Stimulated activated CD8-positive, alpha-beta memory T cell treated with anti-CD3 and anti-CD28 coated beads, Interleukin-12 subunit alpha, Interleukin-12 subunit beta, amount 100 ng/mL, for 4 hours (primary cell): Measurements from ENCODE around the gene VAMP1.
"Not testable (repeated sequence)": the region's sequence is repeated elsewhere in the genome, so short reads cannot be mapped to it uniquely, and the experiment has no call there.

Source experiments
- DNase-seq: peaks from one replicate; pipeline ENCODE4 v3.0.0-alpha.2; 2020; ENCODE audit warnings: low read depth

The VAMP1 gene

DNA sequence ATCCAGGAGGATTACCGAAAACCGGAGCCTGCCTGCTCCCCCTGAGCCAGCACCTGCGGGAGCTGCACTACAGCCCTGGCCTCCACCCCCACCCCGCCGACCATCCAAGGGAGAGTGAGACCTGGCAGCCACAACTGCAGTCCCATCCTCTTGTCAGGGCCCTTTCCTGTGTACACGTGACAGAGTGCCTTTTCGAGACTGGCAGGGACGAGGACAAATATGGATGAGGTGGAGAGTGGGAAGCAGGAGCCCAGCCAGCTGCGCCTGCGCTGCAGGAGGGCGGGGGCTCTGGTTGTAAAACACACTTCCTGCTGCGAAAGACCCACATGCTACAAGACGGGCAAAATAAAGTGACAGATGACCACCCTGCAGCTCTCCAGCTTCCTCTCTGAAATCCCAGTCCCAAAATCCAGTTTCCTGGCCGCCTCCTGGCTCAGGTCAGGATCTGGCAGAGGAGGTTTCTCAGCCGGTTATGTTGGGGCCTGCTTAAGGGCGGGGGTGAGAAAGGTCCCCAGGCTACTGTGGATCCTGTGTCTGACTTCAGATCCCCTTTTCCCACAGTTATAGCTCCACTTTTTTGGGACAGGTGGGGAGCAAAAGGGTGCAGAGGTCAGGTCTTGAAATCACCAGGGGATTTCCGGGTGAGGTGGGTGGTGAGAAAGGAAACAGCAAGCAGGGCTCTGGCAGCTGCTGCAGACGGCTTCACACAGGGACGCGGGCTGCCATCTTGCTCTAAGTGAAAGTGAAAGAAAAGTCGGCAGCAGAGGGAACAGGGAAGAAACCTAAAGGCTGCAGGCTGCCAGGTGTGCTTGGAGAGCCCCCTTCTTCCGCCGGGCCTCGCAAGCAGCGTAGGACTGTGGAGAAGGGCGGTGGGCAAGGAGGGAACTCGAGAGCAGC is 18.9 kb downstream of the VAMP1 start, which contains the start of gene TAPBPL:
TSS of gene TAPBPL (plus strand) at position 695 of the 897 bp plus-strand sequence. CDS start 207 bp downstream, outside the sequence.
- DNase-seq: peak; percentile 63

- no peak for DNase-seq
These were observed 19.6 kb downstream of the VAMP1 start for GRCh38 chr12:6450869-6451347.

DNA sequence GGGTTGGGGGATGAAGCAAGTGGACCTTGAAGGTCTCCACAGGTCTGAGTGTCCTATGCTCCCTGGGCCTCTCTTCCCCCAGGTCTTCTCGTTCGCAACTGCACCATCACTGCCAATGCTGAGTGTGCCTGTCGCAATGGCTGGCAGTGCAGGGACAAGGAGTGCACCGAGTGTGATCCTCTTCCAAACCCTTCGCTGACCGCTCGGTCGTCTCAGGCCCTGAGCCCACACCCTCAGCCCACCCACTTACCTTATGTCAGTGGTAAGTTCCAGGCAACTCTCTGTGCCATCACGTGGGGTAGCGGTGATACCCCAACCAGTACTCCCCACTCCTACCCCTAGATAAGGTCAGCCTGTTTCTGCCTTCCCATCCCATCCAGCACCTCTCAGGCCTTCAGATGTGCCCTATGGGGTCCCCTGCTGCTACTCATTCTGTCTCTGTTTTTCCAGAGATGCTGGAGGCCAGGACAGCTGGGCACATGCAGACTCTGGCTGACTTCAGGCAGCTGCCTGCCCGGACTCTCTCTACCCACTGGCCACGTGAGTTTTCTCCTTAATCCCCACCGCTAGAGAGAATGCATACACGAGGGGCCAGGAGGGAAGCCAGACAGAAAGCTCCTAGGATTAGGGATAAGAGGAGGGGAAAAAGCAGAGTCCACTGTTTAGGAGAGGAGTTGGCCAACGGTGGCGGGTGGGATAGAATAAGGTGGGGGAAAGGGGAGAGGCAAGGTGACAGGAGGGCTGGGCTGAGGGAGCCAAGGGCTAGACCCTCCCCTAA is 20.2 kb downstream of the VAMP1 start:
- DNase-seq: no peak

DNA sequence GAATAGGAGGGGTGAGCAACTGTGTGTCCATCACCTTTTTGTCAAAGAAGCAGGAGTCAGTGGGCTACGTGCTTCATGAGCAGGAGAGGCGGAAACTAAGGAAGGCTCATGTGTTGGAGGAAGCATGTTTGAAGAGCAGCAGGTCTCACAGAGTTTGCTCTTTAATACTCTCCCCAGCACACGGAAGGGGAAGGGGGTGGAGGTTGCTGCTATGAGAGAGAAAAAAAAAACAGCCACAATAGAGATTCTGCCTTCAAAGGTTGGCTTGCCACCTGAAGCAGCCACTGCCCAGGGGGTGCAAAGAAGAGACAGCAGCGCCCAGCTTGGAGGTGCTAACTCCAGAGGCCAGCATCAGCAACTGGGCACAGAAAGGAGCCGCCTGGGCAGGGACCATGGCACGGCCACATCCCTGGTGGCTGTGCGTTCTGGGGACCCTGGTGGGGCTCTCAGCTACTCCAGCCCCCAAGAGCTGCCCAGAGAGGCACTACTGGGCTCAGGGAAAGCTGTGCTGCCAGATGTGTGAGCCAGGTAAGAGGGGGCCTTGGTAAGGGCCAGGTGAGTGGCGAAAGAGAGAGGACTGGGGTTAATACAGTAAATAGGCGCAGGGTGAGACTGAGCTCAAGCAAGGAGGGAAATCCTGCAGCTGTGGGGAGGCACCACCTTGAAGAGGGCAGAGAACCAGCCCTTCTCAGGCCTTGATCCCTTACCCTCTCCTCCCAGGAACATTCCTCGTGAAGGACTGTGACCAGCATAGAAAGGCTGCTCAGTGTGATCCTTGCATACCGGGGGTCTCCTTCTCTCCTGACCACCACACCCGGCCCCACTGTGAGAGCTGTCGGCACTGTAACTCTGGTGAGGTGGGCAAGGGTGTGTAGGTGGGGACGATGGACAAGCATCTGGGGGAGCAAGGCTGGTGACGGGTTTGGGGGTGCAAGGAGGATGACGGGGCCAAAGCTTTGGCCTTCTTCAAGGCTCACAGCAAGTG is 25.5 kb downstream of the VAMP1 start, which contains the start of gene CD27:
TSS of gene CD27 (plus strand) at position 252 of the 985 bp plus-strand sequence. CDS start at position 393, 141 bp downstream.
- DNase-seq: no peak

DNA sequence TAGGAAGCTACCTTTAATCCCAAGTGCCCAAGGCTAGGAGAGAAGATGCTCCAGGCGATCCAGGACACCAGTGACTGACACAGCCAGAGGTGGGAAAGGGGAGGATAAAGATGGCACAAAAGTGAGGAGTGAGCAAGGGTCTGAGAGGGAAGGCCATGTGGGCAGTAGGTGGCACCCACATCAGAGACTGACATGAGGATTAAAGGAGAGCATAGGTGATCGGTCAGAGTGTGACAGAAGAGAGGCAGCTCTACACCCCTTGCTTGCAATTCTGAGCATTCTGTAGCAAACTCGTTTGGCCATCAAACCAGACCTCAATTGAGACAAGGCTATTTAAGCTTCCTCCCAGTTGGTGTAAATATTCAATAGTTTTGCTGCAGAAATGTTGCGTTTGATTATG is 26.4 kb downstream of the VAMP1 start:
- no peak for DNase-seq

DNA sequence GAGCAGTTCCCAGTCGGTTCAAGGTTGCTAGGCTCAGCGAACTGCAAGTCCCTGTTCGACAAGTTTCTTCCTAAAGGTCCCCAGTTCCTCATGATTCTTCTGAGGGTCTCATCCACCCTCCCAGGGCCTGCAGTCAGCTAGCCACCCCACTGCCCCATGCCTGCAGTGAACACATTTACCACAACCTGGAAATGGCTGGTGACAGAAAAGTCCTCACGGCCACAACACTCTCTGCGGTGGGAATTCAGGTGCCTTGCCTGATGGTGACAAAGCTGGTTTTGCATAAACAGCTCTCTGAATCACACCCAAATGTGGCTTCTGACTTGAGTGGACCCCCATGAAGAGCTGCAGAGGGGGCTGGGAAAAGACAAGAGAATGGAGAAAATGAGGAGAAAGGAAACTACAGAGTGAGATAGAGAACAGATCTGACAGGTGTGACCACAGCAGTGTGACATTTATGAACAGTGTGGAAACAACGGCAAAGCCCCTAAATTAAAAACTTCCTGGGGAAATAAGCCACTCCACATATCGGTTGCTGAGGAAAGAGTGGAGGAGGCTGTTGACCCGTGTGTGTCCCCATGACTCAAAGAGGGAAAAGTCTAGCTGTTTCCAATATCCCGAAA is 27.0 kb downstream of the VAMP1 start:
- DNase-seq: no peak

DNA sequence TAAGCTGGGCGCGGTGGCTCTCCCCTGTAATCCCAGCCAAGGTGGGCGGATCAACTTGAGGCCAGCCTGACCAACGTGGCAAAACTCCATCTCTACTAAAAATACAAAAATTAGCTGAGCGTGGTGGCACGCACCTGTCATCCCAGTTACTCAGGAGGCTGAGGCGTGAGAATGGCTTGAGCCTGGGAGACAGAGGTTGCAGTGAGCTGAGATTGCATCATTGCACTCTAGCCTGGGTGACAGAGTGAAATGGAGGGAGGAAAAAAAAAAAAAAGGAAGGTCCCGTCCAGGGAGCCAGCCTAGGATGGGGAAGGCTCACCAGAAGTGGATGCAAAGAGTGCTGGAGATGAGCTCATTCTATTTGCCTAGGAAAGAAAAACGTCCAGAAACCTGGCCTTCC is 27.6 kb downstream of the VAMP1 start:
- no peak for DNase-seq

GRCh38 chr12:6440391-6440790 is 30.1 kb downstream of the VAMP1 start:
- DNase-seq: no peak

DNA sequence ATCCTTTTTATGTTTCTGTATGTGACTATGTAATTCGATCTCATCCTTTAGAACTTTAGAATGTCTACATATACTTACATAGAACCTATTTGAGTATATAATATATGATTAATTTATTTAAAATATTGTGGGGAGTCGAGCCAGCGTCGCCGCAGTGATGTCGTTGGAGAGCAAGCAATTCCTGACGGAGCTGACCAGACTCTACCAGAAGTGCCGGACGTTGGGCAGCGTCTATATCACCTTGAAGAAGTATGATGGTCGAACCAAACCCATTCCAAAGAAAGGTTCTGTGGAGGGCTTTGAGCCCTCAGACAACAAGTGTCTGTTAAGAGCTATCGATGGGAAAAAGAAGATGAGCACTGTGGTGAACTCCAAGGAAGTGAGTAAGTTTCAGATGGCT is 32.1 kb downstream of the VAMP1 start:
- DNase-seq: no peak

DNA sequence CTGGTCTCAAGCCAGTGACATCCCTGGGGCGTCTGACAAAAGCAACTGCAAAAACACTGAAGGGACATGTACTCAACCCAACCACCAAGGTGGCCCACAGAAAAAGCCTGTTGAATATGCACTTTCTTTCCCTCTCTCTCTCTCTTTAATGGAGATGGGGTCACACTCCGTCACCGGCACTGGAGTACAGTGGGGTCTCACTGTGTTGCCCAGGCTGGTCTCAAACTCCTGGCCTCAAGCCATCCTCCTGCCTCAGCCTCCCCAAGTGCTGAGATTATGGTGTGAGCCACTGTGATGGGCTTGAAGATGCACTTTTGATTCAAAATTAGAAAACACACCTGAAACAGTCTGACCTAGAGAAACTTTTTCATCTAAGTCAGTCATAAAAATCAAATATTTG is 32.9 kb downstream of the VAMP1 start:
- DNase-seq: no peak

- DNase-seq: no peak
These were observed 34.3 kb downstream of the VAMP1 start for GRCh38 chr12:6435961-6436715.

DNA sequence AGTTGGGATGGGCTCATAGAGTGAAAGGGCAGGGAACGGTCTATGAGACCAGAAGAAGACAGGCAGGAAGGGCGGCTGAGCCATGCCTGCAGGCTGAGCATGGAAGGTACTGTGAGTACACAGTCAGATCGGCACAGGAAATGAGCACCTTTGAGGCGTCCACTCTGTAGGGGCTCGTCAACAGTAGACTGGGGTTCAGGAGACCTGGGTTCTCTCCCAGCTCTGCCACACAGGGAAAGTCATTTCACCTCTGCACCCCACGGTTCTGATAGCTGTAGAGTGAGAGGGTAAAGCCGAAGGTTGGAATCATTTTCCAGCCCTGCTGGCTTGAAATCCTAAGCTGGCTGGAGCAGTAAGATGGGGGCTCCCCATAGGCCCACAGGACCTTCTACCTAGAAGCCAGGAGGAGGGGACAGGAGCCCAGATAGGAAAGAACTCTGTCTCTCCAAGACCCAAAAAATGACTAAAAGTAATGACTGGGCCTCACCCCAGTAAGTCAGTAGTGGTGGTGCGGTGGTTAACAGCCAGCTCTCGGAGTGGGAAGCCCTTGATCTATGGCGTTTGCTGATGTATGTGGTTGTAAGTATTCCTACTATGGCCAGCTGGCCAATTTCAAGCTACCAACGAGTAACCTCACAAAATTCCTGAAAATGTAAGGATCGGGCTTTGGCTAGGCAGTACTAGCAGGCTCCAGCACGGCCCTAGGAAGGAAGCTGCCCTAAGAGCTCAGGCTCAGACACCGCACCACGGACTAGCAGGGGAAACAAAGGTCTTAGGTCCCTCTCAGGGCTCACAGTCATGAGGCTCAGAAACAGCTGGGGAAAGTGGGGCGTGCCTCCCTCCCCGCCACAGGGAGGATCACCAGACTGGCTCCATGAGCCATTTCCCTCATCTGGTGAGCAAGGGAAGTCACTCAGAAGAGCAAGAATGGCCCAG is 36.0 kb downstream of the VAMP1 start:
- no peak for DNase-seq

DNA sequence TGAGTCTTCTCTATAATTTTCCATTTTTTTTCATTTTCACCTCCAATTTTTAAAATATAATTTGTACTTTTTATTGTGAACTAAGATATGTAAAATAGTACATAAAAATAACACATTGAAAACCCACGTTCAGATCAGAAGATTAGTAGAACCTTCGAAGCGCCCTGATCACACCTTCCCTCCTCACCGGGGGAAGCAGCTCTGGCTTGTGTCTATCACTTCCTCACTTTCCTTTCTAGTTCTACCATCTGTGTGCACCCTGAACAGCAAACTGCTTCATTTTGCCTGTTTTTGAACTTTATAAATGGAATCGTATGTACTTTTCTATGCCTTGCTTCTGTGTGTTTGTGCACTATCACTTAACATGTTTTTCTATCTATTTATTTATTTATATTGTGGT is 37.5 kb downstream of the VAMP1 start:
- DNase-seq: no peak

DNA sequence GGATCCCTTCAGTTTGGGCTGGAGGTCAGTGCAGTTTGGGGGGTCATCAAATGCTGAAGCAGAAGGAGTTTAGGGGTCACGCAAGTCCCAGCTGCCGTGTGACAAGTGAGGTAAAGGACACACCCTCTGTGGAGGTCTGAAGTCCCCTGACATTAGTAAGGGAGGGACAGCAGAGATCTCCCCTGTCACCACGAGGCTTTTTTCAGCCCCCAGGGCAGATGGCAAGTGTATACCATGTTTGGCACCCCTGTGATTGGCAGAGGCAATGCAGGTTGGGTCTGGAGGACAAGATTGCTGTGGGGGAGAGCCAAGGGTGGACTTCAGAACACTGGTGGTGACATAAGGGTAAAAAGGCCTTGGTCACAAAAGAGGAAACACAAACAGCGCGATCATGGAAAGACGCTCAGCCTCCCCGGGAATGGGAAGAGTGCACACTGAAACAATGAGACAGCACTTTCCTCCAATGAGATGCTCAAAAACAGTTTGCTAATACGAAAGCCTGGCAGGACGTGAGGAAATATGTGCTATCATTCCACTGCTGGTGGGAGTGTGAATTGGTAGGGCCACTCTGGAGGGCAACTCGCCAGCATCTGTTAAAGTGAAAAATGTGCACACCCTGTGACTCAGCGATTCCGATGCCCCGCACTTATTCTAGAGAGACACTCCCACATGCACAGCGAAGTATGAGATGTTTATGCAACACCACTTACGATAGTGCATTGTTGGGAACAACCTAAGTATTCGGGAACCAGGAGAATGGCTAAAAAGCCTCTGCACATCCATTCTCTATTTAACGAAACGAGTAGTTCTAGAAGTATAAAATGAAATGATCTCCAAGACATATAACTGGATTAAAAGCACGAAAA is 40.1 kb downstream of the VAMP1 start:
- no peak for DNase-seq

DNA sequence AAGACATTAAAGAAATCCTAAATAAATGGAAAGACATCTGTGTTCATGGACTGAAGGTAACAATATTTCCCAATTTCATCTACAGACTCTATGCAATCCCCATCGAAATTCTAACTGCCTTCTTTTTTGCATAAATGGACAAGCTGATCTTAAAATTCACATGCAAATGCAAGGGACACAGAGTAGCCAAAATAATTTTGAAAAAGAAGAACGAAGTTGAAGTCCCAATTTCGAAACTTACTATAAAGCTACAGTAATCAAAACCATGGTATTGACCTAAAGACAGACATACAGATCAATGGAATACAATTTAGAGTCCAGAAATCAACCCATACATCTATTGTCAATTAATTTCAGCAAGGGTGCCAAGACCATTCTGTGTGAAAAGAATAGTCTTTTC is 42.2 kb downstream of the VAMP1 start:
- no peak for DNase-seq

DNA sequence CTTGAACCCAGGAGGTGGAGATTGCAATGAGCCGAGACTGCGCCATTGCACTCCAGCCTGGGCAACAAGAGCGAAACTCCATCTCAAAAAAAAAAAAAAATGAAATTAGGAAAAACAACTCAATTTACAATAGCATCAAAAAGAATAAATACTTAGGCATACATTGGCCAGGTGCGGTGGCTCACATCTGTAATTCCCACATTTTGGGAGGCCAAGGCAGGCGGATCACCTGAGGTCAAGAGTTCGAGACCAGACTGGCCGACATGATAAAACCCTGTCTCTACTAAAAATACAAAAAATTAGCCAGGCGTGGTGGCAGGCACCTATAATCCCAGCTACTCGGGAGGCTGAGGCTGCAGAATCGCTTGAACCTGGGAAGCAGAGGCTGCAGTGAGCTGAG is 42.7 kb downstream of the VAMP1 start:
- not testable (repeated sequence) for DNase-seq

DNA sequence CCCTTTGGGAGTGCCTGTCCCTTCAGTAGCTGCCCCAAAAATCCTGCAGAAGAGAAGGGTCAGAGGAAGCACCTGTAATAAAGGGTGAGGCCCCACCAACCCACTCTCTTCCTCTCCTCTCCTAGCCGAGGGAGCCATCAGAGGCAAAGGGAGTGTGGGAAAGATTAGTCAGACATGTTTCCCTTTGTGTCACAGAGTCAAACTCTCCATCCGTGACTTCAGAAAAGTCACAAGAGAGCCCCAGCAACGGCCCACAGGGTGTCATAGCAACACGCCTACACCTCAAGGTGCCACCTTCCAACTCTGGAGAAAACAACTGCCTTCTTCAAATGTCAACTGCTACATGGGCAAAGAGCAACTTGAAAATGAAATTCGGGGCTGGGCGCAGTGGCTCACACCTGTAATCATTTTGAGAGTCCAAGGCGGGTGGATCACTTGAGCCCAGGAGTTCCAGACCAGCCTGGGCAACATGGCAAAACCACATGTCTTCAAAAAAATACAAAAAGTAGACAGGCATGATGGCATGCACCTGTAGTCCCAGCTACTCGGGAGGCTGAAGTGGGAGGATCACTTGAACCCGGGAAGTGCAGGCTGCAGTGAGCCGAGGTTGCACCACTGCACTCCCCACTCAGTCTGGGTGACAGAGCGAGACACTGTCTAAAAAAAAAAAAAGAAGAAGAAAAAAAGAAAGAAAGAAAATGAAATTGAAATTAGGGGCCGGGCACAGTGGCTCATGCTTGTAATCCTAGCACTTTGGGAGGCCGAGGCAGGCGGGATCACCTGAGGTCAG is 43.4 kb downstream of the VAMP1 start:
- peak; percentile 78 for DNase-seq
